Activated CD4-positive, CD25-positive, alpha-beta regulatory T cell (primary cell): ENCODE results near the gene PLA2G4E.

Experiments
- DNase-seq, 4 experiments: peaks; one replicate each; lab custom pipeline; 2025; lab: John Stamatoyannopoulos, UW

The PLA2G4E gene, protein sequence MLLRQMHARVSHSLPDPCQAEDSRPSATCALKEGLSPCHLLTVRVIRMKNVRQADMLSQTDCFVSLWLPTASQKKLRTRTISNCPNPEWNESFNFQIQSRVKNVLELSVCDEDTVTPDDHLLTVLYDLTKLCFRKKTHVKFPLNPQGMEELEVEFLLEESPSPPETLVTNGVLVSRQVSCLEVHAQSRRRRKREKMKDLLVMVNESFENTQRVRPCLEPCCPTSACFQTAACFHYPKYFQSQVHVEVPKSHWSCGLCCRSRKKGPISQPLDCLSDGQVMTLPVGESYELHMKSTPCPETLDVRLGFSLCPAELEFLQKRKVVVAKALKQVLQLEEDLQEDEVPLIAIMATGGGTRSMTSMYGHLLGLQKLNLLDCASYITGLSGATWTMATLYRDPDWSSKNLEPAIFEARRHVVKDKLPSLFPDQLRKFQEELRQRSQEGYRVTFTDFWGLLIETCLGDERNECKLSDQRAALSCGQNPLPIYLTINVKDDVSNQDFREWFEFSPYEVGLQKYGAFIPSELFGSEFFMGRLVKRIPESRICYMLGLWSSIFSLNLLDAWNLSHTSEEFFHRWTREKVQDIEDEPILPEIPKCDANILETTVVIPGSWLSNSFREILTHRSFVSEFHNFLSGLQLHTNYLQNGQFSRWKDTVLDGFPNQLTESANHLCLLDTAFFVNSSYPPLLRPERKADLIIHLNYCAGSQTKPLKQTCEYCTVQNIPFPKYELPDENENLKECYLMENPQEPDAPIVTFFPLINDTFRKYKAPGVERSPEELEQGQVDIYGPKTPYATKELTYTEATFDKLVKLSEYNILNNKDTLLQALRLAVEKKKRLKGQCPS

DNA sequence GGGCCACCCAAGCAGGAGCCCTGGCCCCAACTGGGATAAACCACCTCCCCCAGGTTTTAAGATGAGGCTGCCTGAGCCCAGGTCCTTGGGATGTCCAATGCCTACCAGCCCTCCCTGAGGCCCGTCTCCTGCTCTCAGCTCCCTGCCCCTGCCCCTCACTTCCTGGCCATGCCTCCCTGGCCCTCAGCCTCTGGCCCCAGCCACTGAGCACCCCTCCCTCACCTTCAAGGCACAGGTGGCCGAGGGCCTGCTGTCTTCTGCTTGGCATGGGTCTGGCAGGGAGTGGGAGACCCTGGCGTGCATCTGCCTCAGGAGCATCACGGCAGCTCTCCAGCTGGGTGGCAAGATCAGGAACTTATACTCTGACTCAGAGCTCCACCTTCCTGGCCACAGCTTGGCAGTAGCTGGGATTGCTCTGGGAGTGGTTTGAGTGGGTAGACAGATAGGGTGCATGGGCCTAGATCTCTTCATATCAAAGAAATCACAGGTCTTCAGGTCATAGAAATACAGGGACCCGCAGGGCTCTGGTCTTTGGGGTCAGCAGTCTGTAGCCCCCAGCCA, at the start of gene PLA2G4E:
Gene PLA2G4E (minus strand): TSS at position 330 of the 561 bp plus-strand sequence. CDS start 12 bp downstream, at position 318.
- no peak for DNase-seq

GRCh38 chr15:42070279-42070975, 49.6 kb upstream of the PLA2G4E start:
- no peak for DNase-seq

- DNase-seq, result no peak
These were observed 48.8 kb upstream of the PLA2G4E start for GRCh38 chr15:42069496-42070278.

- no peak for DNase-seq
These were observed 48.2 kb upstream of the PLA2G4E start for GRCh38 chr15:42069025-42069424.

DNA sequence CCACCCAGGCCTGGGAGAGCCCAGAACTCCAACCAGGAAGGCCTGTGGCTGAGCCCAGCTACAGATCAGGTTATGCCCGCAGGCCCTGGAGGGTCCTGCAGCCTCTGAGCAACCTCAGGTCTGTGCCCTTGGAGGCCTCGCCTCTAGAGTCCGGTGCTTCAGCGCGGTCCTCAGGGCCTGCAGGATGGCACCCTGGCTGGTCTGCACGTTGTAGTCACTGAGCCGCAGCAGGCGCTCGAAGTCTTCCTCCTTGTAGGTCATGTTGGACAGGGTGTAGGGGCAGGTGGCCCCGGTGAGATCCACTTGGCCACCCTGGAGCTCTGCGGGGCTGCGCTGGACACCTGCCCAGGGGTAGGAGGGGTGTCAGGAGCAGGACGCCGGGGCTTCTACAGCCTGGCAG, 47.8 kb upstream of the PLA2G4E start:
- no peak for DNase-seq

GRCh38 chr15:42066764-42067415, 46.0 kb upstream of the PLA2G4E start:
- no peak for DNase-seq

GRCh38 chr15:42065468-42065867, 44.6 kb upstream of the PLA2G4E start:
- DNase-seq, result no peak

DNA sequence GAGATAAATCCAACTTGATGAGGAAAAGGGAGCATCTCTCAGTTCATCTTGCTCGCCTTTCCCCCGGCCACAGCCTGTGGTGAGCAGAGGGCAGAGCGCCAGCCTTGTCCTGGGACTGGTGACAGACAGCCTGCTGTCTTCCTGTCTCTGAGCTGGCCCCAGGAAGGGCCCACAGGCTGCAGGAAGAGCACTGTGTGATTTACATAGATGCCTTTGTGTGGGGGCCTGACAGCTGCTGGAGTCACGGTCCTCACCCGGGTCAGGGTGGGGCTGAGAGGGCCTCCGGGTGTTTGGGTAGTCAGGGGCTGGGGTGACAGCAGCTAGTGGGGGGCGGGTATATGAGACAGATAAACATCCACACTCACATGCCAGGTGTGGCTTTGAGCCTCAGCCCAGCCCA, 44.2 kb upstream of the PLA2G4E start:
- no peak for DNase-seq

- no peak for DNase-seq
These were observed 43.4 kb upstream of the PLA2G4E start for GRCh38 chr15:42064271-42064670.

DNA sequence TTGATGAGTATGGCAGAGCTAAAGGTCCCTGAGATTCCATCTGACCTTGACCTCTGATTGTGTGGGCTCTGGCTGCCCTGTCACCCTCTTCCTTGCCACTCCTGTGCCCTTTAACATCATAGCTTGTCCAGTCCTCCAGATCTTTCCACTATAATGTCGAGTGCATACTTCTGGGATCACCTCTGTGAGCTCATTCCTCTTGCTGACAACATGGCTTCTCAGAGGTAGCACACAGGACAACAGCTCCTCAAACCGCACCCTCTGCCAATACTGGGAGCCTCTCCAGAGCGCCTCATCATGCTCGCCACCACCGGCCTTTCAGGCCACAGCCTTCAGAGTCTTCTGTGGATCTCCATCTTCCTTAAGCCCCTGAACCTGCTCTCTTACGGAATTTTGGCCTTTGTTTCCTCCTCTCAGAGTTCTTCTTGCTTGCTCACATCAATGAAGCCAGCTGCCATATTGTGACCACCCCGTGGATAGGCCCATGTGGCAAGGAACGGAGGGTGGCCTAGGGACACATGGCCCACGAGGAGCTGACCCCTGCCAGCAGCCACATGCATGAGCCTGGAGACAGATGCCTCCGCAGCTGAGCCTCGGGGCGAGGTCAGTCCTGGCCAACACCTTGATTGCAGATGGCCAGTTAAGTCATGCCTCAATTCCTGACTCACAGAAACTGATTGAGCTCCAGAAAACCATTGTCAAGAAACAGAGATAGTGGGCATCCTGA, 42.4 kb upstream of the PLA2G4E start:
- no peak for DNase-seq

DNA sequence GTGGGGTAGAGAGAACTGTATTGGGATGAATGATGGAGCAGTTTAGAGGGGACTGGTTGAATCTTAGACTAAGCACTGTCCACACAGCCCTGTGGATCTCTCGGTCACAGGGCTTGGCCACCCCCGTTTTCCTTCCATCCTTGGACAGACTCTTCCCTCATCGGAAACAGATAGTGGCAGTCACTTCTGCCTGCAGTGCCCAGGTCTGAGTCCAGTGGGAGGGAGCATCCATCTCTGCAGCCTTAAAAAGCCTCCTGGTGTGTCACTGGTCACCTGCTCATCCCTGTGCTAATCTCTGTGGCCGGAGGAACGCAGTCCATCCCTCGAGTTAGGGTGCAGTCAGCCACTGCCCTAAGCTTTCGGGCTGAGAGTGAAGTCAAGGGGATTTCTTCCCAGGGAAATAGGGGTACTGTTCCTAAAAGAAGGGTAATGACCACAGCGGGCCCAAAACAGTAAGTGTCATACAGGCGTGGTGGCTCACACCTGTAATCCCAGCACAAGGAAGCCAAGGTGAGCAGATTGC, 41.5 kb upstream of the PLA2G4E start:
- no peak for DNase-seq

GRCh38 chr15:42060797-42061196, 40.0 kb upstream of the PLA2G4E start:
- no peak for DNase-seq

DNA sequence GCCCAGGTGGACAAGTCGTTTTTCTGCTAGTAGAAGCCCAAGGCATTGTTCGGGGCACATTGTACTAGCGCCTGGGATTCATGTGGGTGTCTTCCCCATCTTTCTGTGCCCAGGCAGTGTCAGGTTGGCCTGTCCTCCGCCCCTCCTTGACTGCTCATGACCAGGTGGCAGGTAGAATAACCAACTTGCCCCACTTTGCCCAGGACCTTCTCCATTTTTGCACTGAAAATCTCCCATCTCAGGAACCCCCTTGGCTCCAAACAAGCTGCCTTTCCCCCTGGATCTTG, 39.6 kb upstream of the PLA2G4E start:
- no peak for DNase-seq

GRCh38 chr15:42059661-42060476, 39.0 kb upstream of the PLA2G4E start:
- peak; percentile 28 to 77 (median 52) for DNase-seq

DNA sequence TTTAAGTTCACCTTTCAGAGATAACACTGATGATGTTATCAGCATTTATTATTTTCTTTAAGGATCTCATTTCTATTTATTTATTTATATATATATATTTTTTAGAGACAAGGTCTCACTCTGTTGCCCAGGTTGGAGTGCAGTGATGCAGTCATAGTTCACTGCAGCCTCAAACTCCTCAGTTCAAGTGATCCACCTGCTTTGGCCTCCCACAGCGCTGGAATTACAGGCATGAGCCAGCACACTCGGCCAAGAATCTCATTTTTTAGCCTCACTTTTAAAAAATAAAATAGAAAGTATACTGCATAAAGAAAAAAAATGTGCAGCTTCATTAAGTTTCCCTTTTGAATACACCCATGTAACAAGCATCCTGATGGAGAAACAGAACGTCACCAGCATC, 37.9 kb upstream of the PLA2G4E start:
- no peak for DNase-seq

DNA sequence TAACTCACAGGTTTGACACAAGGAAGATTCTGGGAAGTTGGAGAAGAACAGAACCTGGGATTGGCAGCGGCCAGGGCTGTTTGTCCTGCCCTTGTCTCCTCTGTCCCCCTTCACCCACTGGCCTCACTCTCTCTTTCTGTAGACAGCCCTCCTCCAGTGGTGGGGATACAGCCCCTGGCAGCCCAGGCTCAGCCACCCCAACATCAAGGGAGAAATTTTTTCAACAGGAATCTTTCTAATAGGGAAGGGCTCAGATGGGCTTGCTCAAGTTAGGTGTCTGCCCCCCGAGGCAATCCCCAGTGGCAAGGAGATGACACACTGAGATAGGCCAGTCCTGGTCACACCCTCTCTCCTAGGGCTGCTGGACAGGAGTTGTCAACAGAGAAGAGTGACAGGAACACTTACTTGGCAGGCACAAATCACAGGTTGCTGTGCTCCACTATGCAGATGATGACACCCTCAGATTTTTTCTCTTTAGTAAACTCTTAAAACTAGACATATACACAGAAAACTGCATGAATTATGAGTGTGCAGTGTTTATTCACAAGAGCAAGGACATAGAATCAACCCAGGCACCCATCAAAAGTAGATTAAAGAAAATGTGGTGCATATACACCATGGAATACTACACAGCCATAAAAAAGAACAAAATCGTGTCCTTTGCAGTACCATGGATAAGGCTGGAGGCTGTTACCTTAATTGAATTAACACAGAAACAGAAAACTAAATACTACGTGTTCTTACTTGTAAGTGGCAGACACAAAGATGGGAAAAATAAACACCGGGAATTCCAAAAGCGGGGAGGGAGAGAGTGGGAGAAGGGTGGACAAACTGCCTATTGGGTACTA, 37.2 kb upstream of the PLA2G4E start:
- DNase-seq, result no peak

GRCh38 chr15:42056934-42057798, 36.3 kb upstream of the PLA2G4E start:
- peak in 2 of 4 experiments; percentile 15 to 16 for DNase-seq
